Adrenal gland (tissue), 12 donors: ENCODE results near the gene RPL13. TPM values are rescaled to one million over a fixed set of nuclear protein-coding genes. Genes with fewer than 3 reads are reported as not detected.
A peak's percentile ranks its signal among the peaks of the same experiment; 100 is the strongest.

Experiments used
- DNase-seq, 7 donors: peaks; one replicate each; pipeline ENCODE4 v3.0.0-alpha.2; 2019 to 2020
- H3K27ac ChIP-seq, 5 donors: fragments of 200-600 bp; sonication (generic) in 4 of 5; 1 replicate in 3 of 5; 2 replicates in 2 of 5; pipeline versions ENCODE4 v1.5.1 to v1.8.0; 2016 to 2020; ENCODE audit warnings: mild to moderate bottlenecking in 1 of 5
- H3K27me3 ChIP-seq: fragments of 200-600 bp; 2 replicates; pipeline ENCODE4 v1.8.0; 2021
- H3K36me3 ChIP-seq, 2 donors: fragments of 200-600 bp; replicated peaks in 1 of 2; 1 replicate in 1 of 2; 2 replicates in 1 of 2; pipeline versions ENCODE4 v1.5.1 to v1.8.0; 2018 to 2022
- H3K4me1 ChIP-seq, 2 donors: fragments of 200-600 bp; replicated peaks in 1 of 2; 1 replicate in 1 of 2; 2 replicates in 1 of 2; pipeline versions ENCODE4 v1.5.1 to v1.8.0; 2018 to 2021
- H3K4me3 ChIP-seq, 4 donors: fragments of 200-600 bp; sonication (generic) in 3 of 4; one replicate each; pipeline ENCODE4 v1.5.1; 2016 to 2018
- H3K9me3 ChIP-seq, 3 donors: fragments of 200-600 bp; sonication (generic) in 1 of 3; replicated peaks in 1 of 3; 1 replicate in 2 of 3; 2 replicates in 1 of 3; pipeline versions ENCODE4 v1.5.1 to v1.8.0; 2016 to 2021
- POLR2A ChIP-seq, 2 donors: fragments of 450-650 bp; IDR thresholded peaks; one replicate each; pipeline ENCODE4 v1.6.1; 2017; ENCODE audit warnings: antibody characterized with exemption in 2 of 2, mild to moderate bottlenecking in 2 of 2, moderate library complexity in 1 of 2
- WGBS, 4 donors: extraction: QIAGEN DNeasy Blood & Tissue Kit in 2 of 4; methylation state at CpG; one replicate each; pipeline versions ENCODE4 v1.1.5 to v1.1.7; 2013 to 2017; 5-methylcytosine and 5-hydroxymethylcytosine counted together
- intact Hi-C, 2 donors: fragments of 100-400 bp; cut with DNase I; formaldehyde crosslinking; loops; one replicate each; pipeline versions ENCODE4 v1.14.1 to v1.15.0; 2022 to 2023
- polyA plus RNA-seq, 3 donors: library from polyadenylated mRNA; stranded (reverse); fragments of 200-250 nt in 2 of 3; fragments of 350-450 nt in 1 of 3; fragmentation: Illumina TruSeq in 1 of 3; extraction: RNeasy Lipid Tissue Mini Kit (QIAGEN cat#74804) in 1 of 3; gene quantifications; one replicate each; pipeline ENCODE4 v1.2.3, GENCODE V29; 2013 to 2014
- total RNA-seq, 9 donors: library from RNA; depleted of rRNA in 4 of 9; stranded (reverse); fragments of >200 nt in 4 of 9; fragments of 120-200 nt in 1 of 9; fragmentation: NEBNext Ultra II Directional in 1 of 9; extraction: Animal tissue kit (Norgen Biotek cat#: 25700) in 1 of 9; gene quantifications; one replicate each; pipeline versions ENCODE4 v1.1.0 to v1.2.4, GENCODE V29; 2013 to 2023
- TF ChIP-seq, protein P1 (sequence below), 6 experiments: fragments of 450-650 bp in 4 of 6; fragments of 200-600 bp in 2 of 6; sonication (generic) in 1 of 6; IDR thresholded peaks; 1 replicate in 5 of 6; 2 replicates in 1 of 6; pipeline versions ENCODE4 v1.5.1 to v1.8.0; 2016 to 2021; ENCODE audit warnings: antibody characterized with exemption in 6 of 6, mild to moderate bottlenecking in 2 of 6, moderate library complexity in 1 of 6
- donor health status: healthy with polysubstance abuse.
- donor health status: Bipolar disorder and iron deficiency.
- donor health status: DM: yes; HTN: yes; CAD: no.
- donor health status: DM: no; HTN: no; CAD: no.
- donor health status: DM: no; HTN: no; CAD: no.
- donor health status: DM: yes; HTN: yes; CAD: no.

Gene RPL13
- total and polyA plus RNA-seq, 12 donors = 893 to 12,881 (median 3,471) TPM

DNA sequence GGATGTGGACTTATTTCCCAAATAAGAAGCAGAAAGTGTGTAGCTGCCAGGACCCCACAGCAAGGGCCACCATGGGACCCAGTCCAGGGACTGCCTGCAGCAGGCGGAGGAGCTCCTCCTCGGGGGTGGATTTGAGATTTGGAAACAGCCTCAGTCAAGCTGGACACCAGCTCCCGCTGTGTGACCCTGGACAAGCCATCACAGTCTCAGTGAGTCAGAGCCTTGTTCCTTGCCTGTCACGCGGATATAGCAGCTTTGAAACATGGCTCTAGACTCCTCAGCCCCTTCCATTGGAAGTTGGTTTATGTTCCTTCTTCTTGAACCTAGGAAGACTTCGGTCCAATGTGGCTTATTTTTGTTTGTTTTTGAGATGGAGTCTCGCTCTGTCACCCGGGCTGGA is 40.5 kb downstream of the RPL13 start:
- no peaks in the 10 kb centered on the region for H3K4me1 ChIP-seq
- H3K9me3 ChIP-seq = no peaks in the 10 kb centered on the region
- no peaks in the 10 kb centered on the region for H3K27me3 ChIP-seq
- DNase-seq = peak in 5 of 7 donors; percentile 43 to 68 (median 48)
- 47 to 64% (median 60%) methylated on average over 5 to 8 of the region's 8 CpGs for WGBS, 4 donors
- H3K27ac ChIP-seq = no peak overlapping the region
- no peak overlapping the region for H3K4me3 ChIP-seq
- intact Hi-C loops = no loop called here
- no peaks in the 10 kb centered on the region for H3K36me3 ChIP-seq
- TF ChIP-seq, protein P1, sequence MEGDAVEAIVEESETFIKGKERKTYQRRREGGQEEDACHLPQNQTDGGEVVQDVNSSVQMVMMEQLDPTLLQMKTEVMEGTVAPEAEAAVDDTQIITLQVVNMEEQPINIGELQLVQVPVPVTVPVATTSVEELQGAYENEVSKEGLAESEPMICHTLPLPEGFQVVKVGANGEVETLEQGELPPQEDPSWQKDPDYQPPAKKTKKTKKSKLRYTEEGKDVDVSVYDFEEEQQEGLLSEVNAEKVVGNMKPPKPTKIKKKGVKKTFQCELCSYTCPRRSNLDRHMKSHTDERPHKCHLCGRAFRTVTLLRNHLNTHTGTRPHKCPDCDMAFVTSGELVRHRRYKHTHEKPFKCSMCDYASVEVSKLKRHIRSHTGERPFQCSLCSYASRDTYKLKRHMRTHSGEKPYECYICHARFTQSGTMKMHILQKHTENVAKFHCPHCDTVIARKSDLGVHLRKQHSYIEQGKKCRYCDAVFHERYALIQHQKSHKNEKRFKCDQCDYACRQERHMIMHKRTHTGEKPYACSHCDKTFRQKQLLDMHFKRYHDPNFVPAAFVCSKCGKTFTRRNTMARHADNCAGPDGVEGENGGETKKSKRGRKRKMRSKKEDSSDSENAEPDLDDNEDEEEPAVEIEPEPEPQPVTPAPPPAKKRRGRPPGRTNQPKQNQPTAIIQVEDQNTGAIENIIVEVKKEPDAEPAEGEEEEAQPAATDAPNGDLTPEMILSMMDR (IDR thresholded peaks at IDR 0.05) = no peak
- TF ChIP-seq POLR2A (IDR thresholded peaks at IDR 0.05) = no peak

DNA sequence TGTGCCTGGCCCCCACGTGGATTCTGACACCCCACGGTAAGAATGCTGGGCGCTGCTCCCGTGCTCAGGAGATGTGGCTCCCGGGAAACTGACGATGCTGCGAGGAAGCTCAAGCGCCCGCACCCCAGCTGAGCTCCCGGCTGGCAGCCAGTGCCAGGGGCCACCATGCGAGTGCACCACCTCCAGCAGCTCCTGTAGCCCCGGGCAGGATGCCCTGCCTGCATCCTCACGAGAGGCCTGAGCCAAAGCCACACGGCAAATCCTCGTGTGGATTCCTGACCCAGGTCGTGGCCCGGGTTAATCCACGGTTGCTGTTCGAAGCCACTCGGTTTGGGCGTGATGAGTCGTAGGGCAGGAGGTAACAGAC is 41.4 kb downstream of the RPL13 start:
- TF ChIP-seq, protein P1 (IDR thresholded peaks at IDR 0.05) = no peak
- no peak for TF ChIP-seq POLR2A (IDR thresholded peaks at IDR 0.05)
- Histone ChIP-seq H3K27ac (no peak overlapping the region), H3K36me3 (no peaks in the 10 kb centered on the region), H3K27me3 (no peaks in the 10 kb centered on the region), H3K9me3 (no peaks in the 10 kb centered on the region), H3K4me1 (no peaks in the 10 kb centered on the region), H3K4me3 (no peak overlapping the region)
- intact Hi-C loops = no loop called here
- DNase-seq = no peak
- WGBS, 4 donors = 59 to 81% (median 65%) methylated on average over 9 to 22 of the region's 22 CpGs

DNA sequence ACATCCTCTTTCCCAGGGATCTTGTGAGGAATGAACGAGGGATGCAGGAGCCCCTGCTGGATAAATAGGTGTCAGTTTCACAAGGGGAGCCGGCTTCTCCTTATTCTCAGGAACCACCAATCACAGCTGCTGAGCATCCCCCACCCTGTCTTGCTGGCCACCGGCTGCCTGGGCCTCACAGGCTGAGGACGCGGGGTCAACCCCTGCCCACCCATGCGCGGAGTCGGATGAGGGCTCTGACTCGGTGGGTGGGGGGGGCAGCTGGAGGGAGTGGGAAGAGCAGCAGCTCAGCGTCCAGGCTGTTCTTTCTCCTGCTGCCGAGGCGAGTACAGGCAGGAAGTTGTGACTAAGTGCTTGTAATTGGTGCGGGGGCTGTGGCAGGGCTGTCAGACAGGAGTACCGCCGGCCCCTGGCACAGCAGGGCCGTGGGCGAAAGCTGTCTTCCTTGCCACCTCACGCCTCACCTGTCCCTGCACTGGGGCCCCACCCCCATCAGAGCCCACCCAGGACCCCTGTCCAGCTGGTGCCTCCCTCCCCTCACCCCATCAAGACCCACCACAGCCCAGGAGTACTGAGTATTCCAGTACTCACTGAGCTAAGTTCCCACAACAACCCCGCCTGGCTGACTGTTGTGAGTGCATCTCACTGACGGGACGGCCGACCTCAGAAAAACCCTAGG is 41.9 kb downstream of the RPL13 start:
- no peaks in the 10 kb centered on the region for H3K9me3 ChIP-seq
- no peaks in the 10 kb centered on the region for H3K27me3 ChIP-seq
- intact Hi-C loops = no loop called here
- no peaks in the 10 kb centered on the region for H3K4me1 ChIP-seq
- 11 to 24% (median 20%) methylated on average over 13 to 22 of the region's 22 CpGs for WGBS, 4 donors
- TF ChIP-seq, protein P1 (IDR thresholded peaks at IDR 0.05) = no peak
- no peak for TF ChIP-seq POLR2A (IDR thresholded peaks at IDR 0.05)
- no peak overlapping the region for H3K4me3 ChIP-seq
- H3K36me3 ChIP-seq = no peaks in the 10 kb centered on the region
- DNase-seq = peak in 2 of 7 donors; percentile 33 to 36
- H3K27ac ChIP-seq = no peak overlapping the region

DNA sequence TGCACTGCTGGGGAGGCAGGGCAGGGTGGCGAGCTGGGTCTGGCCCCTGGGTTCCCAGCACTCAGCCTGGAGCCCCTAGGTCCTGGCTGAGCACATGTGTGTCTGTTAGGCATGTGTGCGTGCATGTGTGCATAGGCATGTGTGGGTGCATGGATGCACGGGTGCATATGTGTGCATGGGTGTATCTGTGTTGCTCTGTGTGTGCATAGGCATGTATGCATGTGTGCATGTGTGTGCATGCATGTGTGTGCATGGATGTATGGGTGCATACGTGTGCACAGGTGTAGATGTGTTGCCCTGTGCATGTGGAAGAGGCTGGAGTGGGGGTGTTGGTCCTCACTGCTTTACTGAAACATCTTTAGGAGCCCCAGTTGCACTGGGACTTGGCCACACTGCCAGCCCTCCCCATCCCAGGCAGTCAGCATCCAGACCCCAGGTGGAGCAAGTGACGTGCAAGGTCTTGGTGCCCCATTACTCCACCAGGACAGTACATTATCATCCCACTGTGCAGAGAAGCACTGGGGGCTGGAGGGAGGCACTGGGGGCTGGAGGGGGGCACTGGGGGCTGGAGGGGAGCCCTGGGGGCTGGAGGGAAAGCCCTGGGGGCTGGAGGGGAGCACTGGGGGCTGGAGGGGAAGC is 42.6 kb downstream of the RPL13 start:
- TF ChIP-seq POLR2A (IDR thresholded peaks at IDR 0.05) = no peak
- TF ChIP-seq, protein P1 (IDR thresholded peaks at IDR 0.05) = no peak
- no peak for DNase-seq
- H3K4me3 ChIP-seq = no peak overlapping the region
- intact Hi-C loops = no loop called here
- 40 to 67% (median 65%) methylated on average over 2 to 5 of the region's 5 CpGs for WGBS, 4 donors
- H3K27ac ChIP-seq = no peak overlapping the region
- no peaks in the 10 kb centered on the region for H3K4me1 ChIP-seq
- no peaks in the 10 kb centered on the region for H3K9me3 ChIP-seq
- no peaks in the 10 kb centered on the region for H3K27me3 ChIP-seq
- no peaks in the 10 kb centered on the region for H3K36me3 ChIP-seq
